Measurements from ENCODE around the gene TMCC1. TPM values are rescaled to one million over a fixed set of nuclear protein-coding genes. Genes with fewer than 3 reads are reported as not detected.
"Not testable (repeated sequence)": the region's sequence is repeated elsewhere in the genome, so short reads cannot be mapped to it uniquely, and the experiment has no call there.

TMCC1 gene
- polyA plus RNA-seq, 1 of the 3 experiments (the other 2 are of a cell fraction): 7.2 TPM

GRCh38 chr3:129857899-129858298 lies 35.6 kb downstream of the TMCC1 start:
- CTCF ChIA-PET: interaction anchor here (1.1 to 1.8 kb wide), 2 partner anchors 32 to 68 kb away, joined by 3 to 8 read pairs; no protein-coding TSS in a partner anchor
- WGBS (ENCODE audit: low lambda C conversion rate): 100% methylated on average over 1 of the region's 1 CpG
- no peak overlapping the region for H3K4me3 ChIP-seq (ENCODE audit: low read depth in 2 of 2, low read length in 1 of 2)
- POLR2A ChIA-PET: no interaction called here
- no peak overlapping the region for H3K4me2 ChIP-seq
- DNase-seq: no peak
- peaks cover 69% of the 10 kb centered on the region for H3K79me2 ChIP-seq (ENCODE audit: insufficient read depth)
- TF ChIP-seq NFIC (IDR thresholded peaks at IDR 0.05; ENCODE audit: borderline replicate concordance) (no peak), SMC3 (IDR thresholded peaks at IDR 0.05; ENCODE audit: low read depth, low read length) (no peak), PBX3 (IDR thresholded peaks at IDR 0.05) (no peak), TEAD4 (IDR thresholded peaks at IDR 0.05; ENCODE audit: borderline replicate concordance, insufficient read depth) (no peak), ZBTB33 (IDR thresholded peaks at IDR 0.05; ENCODE audit: borderline replicate concordance, low read depth) (no peak), MXI1 (IDR thresholded peaks at IDR 0.05; ENCODE audit: low read depth, low read length) (no peak), RXRA (IDR thresholded peaks at IDR 0.05; ENCODE audit: borderline replicate concordance, low read depth) (no peak), USF1 (IDR thresholded peaks at IDR 0.05; ENCODE audit: borderline replicate concordance, low read depth) (no peak), RFX5 (IDR thresholded peaks at IDR 0.05; ENCODE audit: low read length) (no peak), EZH2phosphoT487 (IDR thresholded peaks at IDR 0.05; ENCODE audit: borderline replicate concordance, low read depth) (no peak), YY1 (IDR thresholded peaks at IDR 0.05; ENCODE audit: low read depth) (no peak), USF2 (IDR thresholded peaks at IDR 0.05; ENCODE audit: borderline replicate concordance, low read depth, low read length) (no peak), NRF1 (IDR thresholded peaks at IDR 0.05; ENCODE audit: low read depth, low read length) (no peak), SIN3A (IDR thresholded peaks at IDR 0.05; ENCODE audit: borderline replicate concordance, low read depth, low read length) (no peak)
- H3K27me3 ChIP-seq (ENCODE audit: insufficient read depth): no peaks in the 10 kb centered on the region
- no peak overlapping the region for H3K9ac ChIP-seq
- H3K9me3 ChIP-seq: no peaks in the 10 kb centered on the region
- no peak overlapping the region for H3K27ac ChIP-seq (ENCODE audit: low read depth in 2 of 2, low read length in 1 of 2)
- H3F3A ChIP-seq (replicated peaks; ENCODE audit: insufficient read depth): peaks cover 14% of the 10 kb centered on the region
- H2AFZ ChIP-seq (ENCODE audit: low read depth): no peak overlapping the region
- H3K4me1 ChIP-seq (ENCODE audit: control insufficient read depth in 1 of 2, insufficient read depth in 2 of 2, low read depth in 1 of 2, low read length in 1 of 2): peaks cover 0 to 13% of the 10 kb centered on the region in 2 experiments; a peak in 1 of 4 replicates
- H3K36me3 ChIP-seq (replicated peaks in 1 of 2; ENCODE audit: control insufficient read depth in 1 of 2, insufficient read depth in 2 of 2, low read length in 1 of 2): peaks cover 3 to 24% of the 10 kb centered on the region in 2 experiments
- no peaks in the 10 kb centered on the region for H3K9me2 ChIP-seq
- H4K20me1 ChIP-seq (ENCODE audit: insufficient read depth): no peaks in the 10 kb centered on the region

GRCh38 chr3:129856790-129857189 lies 36.7 kb downstream of the TMCC1 start:
- H3K9me2 ChIP-seq; H3K4me3 ChIP-seq (ENCODE audit: low read depth in 2 of 2, low read length in 1 of 2); H3K9me3 ChIP-seq; H3K27me3 ChIP-seq (ENCODE audit: insufficient read depth); H3K9ac ChIP-seq; H2AFZ ChIP-seq (ENCODE audit: low read depth); DNase-seq; POLR2A ChIA-PET; H3K4me2 ChIP-seq; H4K20me1 ChIP-seq (ENCODE audit: insufficient read depth): not testable (repeated sequence)
- 56% methylated on average over 5 of the region's 5 CpGs for WGBS (ENCODE audit: low lambda C conversion rate)
- CTCF ChIA-PET: interaction anchor here (1.2 kb wide), 1 partner anchor 19 kb away, joined by 3 read pairs; no protein-coding TSS in a partner anchor
- H3K36me3 ChIP-seq (replicated peaks in 1 of 2; ENCODE audit: control insufficient read depth in 1 of 2, insufficient read depth in 2 of 2, low read length in 1 of 2): peaks cover 3 to 29% of the 10 kb centered on the region in 2 experiments
- H3K79me2 ChIP-seq (ENCODE audit: insufficient read depth): peaks cover 74% of the 10 kb centered on the region
- peaks cover 14% of the 10 kb centered on the region for H3F3A ChIP-seq (replicated peaks; ENCODE audit: insufficient read depth)
- H3K27ac ChIP-seq (ENCODE audit: low read depth in 2 of 2, low read length in 1 of 2): peak overlapping the region in 1 of 2 experiments; percentile 73; a peak in 1 of 4 replicates
- H3K4me1 ChIP-seq (ENCODE audit: control insufficient read depth in 1 of 2, insufficient read depth in 2 of 2, low read depth in 1 of 2, low read length in 1 of 2): peaks cover 0 to 13% of the 10 kb centered on the region in 2 experiments; a peak in 1 of 4 replicates
